Measurements from ENCODE around the gene CALN1.
A peak's percentile ranks its signal among the peaks of the same experiment; 100 is the strongest.
"Not testable (repeated sequence)": the region's sequence is repeated elsewhere in the genome, so short reads cannot be mapped to it uniquely, and the experiment has no call there.

The CALN1 gene

DNA sequence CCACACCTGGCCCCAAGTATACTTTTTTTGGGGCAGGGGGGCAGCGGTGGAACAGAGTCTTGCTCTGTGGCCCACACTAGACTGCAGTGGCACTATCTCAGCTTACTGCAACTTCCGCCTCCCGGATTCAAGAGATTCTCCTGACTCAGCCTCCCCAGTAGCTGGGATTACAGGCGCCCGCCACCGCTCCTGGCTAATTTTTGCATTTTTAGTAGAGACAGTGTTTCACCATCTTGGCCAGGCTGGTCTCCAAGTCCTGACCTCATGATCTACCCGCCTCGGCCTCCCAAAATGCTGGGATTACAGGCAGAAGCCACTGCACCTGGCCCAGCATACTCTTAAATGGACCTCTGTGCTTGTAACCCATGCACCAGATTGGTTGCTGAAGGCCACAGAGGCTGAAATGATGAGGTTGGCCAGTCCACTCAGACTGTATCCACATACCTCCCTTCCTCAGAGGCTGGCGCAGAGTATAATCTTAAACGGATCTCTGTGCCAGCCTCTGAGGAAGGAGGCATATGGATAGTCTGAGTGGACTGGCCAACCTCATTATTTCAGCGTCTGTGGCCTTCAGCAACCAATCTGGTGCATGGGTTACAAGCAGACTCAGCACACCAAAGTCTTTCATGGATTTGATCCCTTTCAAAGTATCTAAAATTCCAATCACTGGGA is 3.0 kb downstream of the CALN1 start:
- no peak for DNase-seq

DNA sequence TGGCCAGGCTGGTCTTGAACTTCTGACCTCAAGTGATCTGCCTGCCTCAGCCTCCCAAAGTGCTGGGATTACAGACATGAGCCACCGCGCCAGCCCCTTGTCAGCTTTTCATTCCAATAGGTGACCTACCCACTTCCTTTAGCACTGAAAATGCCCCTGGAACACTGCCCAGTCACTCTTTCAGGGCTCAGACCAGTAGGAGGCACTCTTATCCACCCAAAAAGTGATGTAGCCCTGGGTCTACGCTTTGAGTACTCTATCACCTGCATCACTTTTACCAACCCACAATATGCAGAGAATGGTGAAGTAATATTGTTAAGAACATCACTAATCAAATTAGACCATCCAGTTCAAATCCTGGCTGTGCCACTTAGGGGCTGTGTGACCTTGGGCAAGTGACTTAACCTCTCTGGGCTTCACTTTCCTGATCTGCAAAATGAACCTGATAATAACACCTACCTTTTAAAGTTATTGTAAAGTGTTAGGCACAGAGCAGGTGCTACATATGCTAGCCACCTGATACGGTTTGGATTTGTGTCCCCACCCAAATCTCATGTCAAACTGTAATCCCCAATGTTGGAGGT is 5.2 kb downstream of the CALN1 start:
- DNase-seq = no peak

DNA sequence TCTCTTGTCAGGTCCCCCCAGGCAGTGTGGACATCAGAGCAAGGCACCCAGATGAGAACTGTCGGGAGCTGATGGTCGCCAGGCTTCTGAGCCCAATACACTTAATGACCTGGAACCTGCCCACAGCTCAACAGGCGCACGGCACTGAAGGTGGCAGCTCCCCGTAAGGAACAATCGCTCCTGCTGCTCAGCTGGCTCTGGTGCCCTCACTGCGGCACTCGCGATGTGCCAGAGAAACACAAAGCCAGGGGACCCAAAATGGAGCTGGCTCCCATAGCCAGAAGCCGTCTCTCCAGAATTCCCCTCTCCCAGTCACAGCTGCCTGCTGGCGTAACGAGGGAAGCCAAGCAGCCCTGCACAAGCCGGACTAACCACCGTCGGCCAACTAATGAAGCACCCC is 6.3 kb downstream of the CALN1 start:
- no peak for DNase-seq

DNA sequence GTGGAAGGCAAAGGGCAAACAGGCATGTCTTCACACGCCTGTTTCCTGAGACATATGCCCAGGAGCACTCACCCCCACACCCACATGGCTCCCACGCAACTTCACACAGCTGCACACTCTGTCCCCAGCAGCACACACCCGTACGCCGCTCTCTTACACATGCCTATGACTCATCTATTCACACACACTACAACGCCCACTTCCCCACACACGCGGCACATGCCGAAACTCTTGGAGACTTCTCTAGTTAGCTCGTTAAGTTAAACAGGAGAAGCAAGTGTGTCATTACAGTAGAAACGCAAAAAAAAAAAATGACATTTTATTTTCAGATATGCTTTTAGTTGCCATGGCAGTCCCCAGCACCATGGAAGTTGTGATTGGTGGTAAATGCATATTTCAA is 6.7 kb downstream of the CALN1 start:
- DNase-seq = no peak

DNA sequence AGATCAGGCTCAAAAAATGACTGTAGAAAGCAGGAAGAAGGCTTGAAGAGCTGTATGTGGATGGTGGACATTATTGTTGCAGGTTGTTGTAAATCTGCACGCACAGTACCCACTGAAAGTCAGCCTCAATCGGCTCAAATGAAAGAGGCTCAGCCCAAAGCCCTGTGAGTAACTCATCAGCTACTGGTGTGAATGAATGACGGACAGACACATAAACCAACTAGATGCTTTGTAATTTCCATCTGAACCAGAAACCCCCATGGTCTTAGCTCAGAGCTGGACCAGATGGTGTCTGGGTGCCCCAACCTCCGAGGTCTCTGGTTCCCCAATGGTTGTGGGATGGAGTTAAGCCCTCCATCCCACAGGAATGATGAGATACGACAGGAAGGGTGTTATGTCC is 7.4 kb downstream of the CALN1 start:
- no peak for DNase-seq

DNA sequence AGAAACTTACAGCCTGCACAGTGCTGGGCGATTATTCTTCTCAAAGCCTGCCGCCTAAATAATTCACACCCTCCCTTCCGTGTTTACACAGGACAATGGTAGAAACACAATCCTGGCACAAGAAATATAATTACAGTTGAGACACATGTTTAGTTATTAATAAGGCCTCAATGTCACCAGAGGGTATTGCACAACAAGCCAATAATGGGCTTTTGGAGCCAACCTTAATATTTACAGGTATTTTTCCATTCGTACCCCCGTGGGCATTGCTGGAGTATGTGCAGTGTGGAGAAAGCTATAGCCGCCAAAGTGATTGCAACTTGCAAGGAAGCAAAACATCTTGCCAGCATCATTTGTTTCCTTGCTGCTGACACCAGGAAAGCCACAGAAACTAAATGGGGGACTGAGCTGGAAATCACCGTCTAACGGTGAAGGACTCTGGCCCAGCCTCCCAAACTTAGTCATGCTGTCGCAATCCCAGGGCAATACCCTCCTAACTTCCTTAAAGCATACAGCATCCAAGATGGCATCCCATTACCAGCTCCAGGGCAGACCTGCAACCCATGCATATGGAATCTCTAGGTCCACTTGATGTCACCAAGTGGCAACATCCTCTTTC is 8.6 kb downstream of the CALN1 start:
- no peak for DNase-seq

DNA sequence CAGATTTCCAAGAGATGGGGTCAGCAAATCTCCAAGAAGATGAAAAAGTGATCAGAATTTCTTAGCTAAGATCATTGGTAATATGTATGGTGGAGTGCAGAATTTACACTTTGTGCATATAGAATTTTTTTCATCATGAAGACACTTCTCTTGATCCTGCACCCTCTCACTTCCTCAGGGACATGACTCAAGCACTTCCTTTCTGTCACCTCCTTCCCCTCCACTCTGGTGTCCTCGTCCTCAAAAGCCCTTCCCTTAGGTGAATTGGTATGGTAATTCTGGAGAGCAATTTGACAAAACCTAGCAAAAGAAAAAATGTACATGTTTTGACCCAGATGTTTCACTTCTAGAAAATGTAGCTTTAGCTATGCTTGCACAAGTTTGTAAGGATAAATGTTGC is 18.1 kb downstream of the CALN1 start:
- no peak for DNase-seq

DNA sequence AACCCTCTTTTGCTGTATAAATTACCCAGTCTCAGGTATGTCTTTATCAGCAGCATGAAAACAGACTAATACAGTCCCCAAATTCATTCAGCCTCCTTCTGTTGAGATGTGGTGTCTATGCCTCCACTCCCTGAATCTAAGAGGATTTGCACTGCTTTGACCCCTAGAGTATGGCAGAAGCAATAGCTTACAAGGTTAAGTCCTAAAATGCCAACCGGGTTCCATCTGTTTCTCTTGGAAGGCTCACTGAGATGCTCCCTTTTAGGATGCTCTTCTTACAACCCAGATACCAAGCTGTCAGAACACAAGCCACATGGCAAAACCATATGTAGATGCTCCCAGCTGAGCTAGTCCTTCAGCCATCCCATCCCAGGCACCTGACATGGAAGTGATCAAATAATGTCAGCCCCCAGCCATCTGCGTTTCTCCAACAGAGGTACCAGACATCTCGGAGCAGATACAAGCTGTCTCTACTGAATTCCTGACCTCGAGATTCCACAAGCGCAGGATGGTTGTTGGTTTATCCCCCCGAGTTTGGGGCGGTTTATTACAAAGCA is 20.2 kb downstream of the CALN1 start:
- DNase-seq = no peak

DNA sequence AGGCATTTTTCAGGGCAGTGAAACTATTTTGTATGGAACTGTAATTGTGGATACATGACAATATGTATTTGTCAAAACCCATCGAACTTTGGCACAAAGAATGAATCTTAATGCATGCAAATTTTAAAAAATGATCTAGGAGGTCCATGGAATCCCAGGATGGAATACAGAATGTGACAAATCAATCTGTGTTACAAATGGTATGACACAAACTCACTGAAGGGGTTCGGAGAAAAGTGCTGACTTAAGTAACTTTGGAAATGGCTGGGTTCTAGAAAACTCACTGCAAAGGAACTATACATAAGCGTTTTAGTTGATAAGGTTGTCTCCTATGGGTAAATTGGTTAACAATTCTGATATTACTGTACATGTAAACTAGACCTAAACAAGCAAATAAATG is 26.0 kb downstream of the CALN1 start:
- no peak for DNase-seq

DNA sequence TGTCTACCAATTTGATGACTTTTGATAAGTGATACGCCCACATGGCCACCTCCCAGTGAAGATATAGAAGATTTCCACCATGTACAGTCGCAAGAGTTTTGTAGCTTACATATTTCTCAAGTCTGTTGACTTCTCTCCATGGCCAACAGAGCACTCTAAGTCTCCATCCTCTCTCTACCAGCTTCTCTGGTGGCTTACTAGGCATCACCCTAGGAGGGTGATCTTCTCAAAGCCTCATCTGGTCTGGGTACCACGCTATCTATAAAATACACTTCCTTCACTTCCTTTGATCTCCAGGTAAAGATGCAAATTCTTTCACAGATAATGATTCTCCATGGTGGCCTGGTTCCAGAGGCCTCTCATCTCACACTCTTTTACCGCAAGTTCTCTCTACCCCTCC is 49.9 kb downstream of the CALN1 start:
- no peak for DNase-seq

DNA sequence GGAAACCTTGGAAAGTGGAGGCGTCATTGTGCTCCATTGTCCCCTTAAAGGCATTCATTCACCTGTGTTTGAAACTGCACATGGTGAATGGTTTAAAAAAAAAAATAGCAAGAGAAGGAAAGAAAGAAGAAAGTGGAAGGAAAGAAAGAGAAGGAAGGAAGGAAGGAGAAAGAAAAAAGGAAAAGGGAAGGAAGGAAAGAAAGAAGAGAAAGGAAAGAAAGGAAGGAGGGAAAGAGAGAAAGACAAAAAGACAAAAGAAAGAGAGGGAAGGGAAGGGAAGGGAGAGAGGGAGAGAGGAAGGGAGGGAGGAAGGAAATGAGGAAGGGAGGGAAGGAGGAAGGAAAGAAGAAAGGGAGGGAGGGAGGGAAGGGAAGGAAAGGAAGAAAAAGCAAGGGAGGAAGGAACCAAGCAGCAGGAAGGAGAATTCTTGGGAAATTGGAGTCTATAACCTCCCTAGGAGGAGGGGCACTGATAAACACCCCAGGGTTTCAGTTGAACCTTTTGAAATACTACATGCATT is 66.9 kb downstream of the CALN1 start:
- DNase-seq = no peak

DNA sequence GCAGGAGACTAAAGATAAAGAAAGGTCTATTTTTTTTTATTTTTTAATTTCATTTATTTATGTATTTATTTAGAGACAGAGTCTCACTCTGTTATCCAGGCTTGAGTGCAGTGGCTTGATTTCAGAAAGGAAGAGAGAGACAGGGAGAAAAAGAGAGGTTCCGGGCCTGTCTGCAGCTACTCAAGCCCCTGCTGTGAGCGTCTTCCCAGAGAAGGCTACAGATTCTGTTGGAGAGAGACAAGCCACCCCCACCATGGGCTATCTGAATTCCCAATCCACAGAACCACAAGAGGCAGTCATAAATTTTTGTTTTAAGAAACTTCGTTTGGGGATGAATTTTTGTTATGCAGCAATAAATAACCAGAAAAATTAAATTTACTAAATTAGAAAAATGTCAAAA is 68.1 kb downstream of the CALN1 start:
- DNase-seq = no peak

DNA sequence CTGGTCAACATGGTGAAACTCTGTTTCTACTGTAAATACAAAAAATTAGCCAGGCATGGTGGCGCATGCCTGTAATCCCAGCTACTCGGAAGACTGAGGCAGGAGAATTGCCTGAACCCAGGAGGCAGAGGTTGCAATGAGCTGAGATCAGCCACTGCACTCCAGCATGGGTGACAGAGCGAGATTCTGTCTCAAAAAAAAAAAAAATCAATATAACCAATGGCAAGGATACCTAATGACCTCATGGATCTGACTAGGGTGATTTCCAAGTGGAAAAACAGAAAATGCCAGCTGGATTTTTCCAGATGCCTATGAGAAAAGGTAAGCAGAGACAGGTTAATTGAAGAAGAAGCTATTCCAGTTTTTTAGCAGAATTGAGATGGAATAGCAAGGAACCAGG is 68.8 kb downstream of the CALN1 start:
- not testable (repeated sequence) for DNase-seq

DNA sequence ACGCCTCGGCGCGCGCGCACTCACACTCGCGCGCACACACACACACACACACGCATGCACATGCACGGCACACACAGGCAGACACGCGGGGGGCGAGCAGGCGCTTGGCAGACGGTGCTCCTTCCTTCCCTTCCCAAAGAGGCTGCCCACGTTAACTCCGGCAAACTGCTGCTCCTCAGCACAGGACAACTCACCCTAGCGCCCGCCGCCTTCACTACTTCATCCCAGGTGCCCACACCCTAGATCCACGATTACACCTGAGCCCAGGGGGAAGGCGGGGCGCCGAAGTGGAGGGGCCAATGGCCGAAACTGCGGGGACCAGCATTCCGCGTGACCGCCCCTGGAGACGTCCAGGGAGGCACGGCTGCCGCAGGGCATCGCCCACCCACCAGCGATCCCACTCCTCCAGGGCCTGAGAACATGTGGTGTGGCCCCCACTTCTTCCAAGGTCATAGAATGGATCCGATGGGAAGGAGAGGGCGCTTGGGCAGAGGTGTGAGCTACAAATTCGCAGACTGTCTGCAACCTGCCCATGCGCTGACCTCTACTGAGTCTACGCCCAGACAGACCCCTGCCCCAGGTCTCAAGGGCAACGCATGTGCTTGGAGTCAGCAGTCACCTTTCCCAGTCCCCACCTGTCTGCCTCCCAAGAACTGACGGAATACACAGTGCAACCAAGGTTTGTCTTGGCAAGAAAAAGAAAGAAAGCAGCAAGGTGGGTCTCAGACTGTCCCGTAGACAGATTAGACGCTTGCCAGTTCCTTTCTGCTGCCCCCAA is 74.6 kb downstream of the CALN1 start:
- DNase-seq = no peak

DNA sequence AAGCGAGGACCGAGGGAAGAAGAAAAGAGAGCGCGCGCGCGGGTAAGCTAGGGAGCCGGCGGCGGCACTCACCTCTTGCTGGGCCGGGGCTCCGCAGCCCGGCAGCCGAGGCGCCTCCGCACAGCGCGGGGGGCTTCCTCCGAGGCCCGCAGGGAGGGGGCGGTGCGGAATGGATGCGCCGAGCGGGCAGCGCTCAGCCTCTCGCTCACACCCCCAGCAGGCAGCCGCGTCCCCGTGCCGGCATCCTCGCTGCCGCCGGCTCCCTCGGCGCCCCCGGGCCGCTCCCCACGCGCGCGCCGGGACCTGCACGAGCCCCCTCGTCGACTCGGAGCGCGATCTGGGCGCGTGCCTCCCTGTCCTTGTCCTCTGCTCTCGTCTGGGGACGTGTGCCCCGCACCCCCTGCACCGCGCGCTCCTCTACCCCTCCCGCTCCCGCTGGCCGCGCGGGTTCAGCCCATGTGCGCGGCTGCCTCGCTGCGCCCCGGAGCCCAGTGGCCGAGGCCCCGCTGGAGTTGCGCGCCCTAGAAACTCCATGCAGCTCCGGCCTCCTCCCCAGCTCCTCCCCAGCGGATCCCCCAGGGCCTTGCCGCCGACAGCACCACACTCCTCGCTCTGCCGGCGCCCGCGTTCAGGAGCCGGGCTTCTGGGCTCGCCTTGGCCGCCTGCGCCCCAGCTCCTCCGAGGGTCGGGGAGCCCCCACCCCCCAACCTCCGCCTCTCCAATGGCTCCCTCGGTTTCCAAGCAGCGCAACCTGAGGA is 75.3 kb downstream of the CALN1 start:
- no peak for DNase-seq

DNA sequence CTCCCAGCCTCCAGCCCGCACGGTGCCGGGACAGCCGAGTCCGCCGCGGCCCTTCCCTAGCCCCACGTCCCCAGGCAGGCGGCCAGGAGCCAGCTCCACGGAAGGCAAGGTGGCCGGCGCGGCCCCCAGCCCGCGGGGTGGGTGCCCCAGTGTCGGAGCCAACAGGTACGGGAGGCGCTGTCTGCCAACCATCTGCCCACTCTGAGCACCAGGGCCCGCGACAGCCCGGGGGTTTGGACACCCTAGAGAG is 75.8 kb downstream of the CALN1 start:
- no peak for DNase-seq

DNA sequence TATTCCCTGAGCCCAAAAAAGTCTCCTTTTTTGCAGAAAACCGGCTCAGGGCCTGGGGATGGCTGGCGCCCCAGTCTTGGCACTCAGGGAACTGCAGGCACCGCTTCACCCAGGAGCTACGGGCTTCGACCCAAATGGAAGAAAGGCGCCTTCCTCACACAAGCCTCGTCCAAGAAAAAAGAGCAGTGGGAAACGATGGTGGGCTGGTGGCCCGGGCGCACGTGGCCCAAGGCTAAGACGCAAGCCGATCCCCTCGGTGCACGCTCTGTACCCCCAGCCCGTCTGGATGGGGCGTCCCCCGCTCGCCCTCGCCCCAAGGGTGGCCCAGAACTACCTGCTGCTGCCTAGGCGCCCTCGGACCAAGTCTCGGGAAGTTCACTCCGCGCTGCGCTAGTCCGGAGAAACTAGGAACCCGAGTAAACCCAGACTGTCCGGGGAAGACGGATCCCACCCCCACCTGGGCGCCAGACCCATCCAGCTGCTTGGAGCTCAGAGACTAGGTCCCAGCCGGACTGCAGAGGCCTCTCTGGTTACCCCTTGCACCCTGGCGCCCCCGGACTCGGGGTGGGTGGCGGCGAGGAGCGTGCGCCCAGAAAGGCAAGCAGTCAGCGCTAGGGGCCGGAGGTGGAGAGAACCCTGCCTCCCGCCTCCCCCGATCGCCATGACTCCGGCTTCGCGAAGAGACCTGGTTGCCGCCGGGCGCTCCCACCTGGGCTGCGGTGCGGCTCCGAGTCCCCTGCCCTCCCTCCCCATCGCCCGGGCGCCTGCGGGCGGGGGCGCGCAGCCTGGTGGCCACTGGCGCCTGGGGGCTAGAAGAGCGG is 76.4 kb downstream of the CALN1 start:
- DNase-seq = peak; percentile 36

DNA sequence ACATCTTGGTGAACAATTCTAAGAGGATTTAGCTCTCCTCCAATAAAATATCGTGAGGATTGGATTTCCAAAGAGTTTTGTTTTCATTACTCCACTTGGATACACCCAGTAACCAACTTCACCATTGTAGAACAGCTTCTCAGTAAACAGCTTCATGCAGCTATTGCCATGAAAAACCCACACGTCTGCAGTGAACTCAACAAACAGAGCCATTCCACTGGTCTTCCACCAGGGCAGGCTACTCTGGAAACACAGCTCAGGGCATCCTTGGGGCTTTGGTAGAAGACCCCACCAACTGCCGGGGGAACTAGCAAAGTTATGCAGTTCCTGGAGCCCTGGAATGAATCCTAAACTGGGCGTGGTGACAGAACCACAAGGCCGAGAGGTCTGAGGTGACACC is 77.4 kb downstream of the CALN1 start:
- no peak for DNase-seq

DNA sequence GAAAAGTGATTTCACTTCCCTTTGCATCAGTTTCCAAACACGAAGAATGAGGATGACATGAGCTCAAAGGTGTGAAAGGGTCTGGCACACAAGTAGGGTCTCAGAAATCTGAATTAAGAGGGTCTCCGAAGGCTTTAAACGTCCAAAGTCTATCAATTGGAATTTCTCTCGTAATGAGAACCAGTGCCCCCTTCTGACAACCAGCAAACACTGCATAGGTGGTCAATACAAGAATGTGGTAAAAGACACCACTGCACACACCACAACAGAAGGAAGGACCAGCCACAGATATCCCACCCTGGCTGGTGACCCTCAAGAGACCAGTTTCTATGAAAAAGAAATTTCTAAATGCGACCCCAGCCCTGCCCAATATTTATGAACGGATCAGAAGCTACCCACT is 78.1 kb downstream of the CALN1 start:
- peak; percentile 43 for DNase-seq

DNA sequence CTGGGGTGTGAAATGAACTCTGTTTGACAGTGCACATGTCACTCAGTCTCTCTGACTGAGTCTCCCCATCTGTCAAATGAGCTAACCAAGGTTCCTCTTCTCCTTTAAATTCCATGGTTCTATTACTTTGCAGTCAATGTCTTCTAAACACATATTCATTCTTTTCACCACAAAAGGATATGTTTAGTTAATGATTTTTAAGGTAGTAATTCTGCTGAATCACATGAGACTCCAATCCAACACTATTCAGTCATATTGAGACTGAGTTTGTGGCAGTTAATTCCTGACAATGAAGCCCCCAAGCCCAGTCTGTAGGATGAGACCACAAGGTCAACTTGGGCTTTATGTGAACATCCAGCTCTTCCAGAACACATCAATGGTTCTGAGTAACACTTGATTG is 85.3 kb downstream of the CALN1 start:
- DNase-seq = no peak

DNA sequence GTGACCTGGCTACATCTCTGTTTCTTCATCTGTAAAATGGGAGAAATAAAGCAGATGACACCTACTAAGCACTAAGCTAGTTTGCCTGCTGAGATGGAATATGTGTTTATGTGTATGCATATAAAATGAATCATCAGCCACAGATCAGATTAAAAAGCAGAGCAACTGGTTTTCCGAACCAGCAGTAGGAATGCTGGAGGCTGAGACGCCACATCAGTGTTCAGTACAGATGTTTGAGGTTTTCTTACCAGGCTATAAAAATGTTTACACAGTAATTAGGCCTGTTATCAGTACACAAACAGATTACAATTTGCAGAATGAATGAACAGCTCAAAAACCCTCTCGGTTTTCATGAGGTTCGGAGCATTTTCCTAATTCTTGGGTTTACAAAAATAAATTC is 85.8 kb downstream of the CALN1 start:
- DNase-seq = no peak

DNA sequence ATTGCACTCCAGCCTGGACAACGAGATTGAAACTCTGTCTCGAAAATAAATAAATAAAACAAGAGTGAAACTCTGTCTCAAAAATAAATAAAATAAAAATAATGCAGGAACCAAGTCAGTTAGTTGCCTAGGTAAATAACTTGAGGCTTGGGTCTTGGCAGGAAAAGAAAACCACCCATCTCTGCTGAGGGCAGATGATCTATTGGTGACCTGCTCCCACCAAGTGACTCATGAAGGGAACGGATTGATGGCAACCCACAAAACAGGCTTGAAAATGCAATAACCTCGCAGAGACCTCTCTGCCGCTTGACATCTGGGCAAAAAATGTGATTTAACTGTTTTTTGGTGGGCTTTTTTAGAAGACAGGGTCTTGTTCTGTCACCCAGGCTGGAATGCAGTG is 86.6 kb downstream of the CALN1 start:
- no peak for DNase-seq
